Left lung (tissue), 10 donors: ENCODE results near the gene MAT2A. TPM values are rescaled to one million over a fixed set of nuclear protein-coding genes. Genes with fewer than 3 reads are reported as not detected.
A peak's percentile ranks its signal among the peaks of the same experiment; 100 is the strongest.

ENCODE experiments used
- ATAC-seq: fragments of 200-7000 bp; cut with Tn5 transposase; one replicate; pipeline ENCODE4 v1.9.1; 2020; ENCODE audit warnings: moderate library complexity
- DNase-seq, 4 donors: peaks; one replicate each; pipeline ENCODE4 v3.0.0-alpha.2; 2013 to 2020
- H3K27ac ChIP-seq, 2 donors: fragments of 200-600 bp; sonication (generic) in 1 of 2; one replicate each; pipeline versions ENCODE4 v1.5.0 to v1.8.0; 2020 to 2021
- H3K27me3 ChIP-seq, 2 donors: fragments of 200-600 bp; sonication (generic) in 1 of 2; one replicate each; pipeline versions ENCODE4 v1.5.0 to v1.8.0; 2020 to 2021
- H3K36me3 ChIP-seq, 2 donors: fragments of 200-600 bp; sonication (generic) in 1 of 2; one replicate each; pipeline versions ENCODE4 v1.5.0 to v1.8.0; 2020 to 2021
- H3K4me1 ChIP-seq, 2 donors: fragments of 200-600 bp; one replicate each; pipeline ENCODE4 v1.8.0; 2021
- H3K4me3 ChIP-seq, 2 donors: fragments of 200-600 bp; sonication (generic) in 1 of 2; one replicate each; pipeline versions ENCODE4 v1.5.0 to v1.8.0; 2020 to 2021; ENCODE audit warnings: mild to moderate bottlenecking in 1 of 2
- H3K9me3 ChIP-seq, 2 donors: fragments of 200-600 bp; sonication (generic) in 1 of 2; one replicate each; pipeline versions ENCODE4 v1.5.0 to v1.8.0; 2020 to 2021
- CTCF ChIP-seq, 2 donors: fragments of 200-600 bp; sonication (generic) in 1 of 2; IDR thresholded peaks; one replicate each; pipeline versions ENCODE4 v1.5.0 to v1.8.0; 2021; ENCODE audit warnings: antibody characterized with exemption in 2 of 2
- intact Hi-C, 2 donors: fragments of 100-400 bp; cut with DNase I; formaldehyde crosslinking; loops; one replicate each; pipeline versions ENCODE4 v1.11.2 to v1.14.2; 2022
- polyA plus RNA-seq, 6 donors: library from polyadenylated mRNA; unstranded; fragments of 120-200 nt; gene quantifications; one replicate each; pipeline ENCODE4 v1.2.1, GENCODE V29; 2013; ENCODE audit not compliant: insufficient read length in 6 of 6
- total RNA-seq, 2 donors: library from RNA; stranded (reverse); fragmentation: NEBNext Ultra II Directional; extraction: Animal tissue kit (Norgen Biotek cat#: 25700); gene quantifications; one replicate each; pipeline ENCODE4 v1.2.1, GENCODE V29; 2021
- donor health status: DM: no; HTN: yes; CAD: no.
- donor health status: DM: no; HTN: no; CAD: no.

Gene MAT2A
- total and polyA plus RNA-seq, 8 donors = 135 to 341 (median 295) TPM

- Histone ChIP-seq H3K27ac (no peak overlapping the region), H3K27me3 (no peaks in the 10 kb centered on the region), H3K4me1 (peaks cover 11 to 39% of the 10 kb centered on the region in 2 donors), H3K9me3 (no peaks in the 10 kb centered on the region), H3K4me3 (no peak overlapping the region), H3K36me3 (no peaks in the 10 kb centered on the region)
- no peak for TF ChIP-seq CTCF (IDR thresholded peaks at IDR 0.05)
- intact Hi-C loops = no loop called here
- ATAC-seq = no peak
- DNase-seq = no peak
Measured at GRCh38 chr2:85503851-85504777, 34.9 kb upstream of the MAT2A start.

- no peaks in the 10 kb centered on the region for H3K9me3 ChIP-seq
- DNase-seq (no peak), ATAC-seq (peak; percentile 63)
- H3K4me1 ChIP-seq = peaks cover 6 to 32% of the 10 kb centered on the region in 2 donors
- no peak overlapping the region for H3K4me3 ChIP-seq
- no peaks in the 10 kb centered on the region for H3K36me3 ChIP-seq
- no peaks in the 10 kb centered on the region for H3K27me3 ChIP-seq
- peak overlapping the region in 1 of 2 donors; percentile 48 for H3K27ac ChIP-seq
- TF ChIP-seq CTCF (IDR thresholded peaks at IDR 0.05) = no peak
- intact Hi-C loops = no loop called here
Measured at GRCh38 chr2:85504778-85505261, 34.1 kb upstream of the MAT2A start.

GRCh38 chr2:85505551-85506238 is 33.3 kb upstream of the MAT2A start:
- Histone ChIP-seq H3K4me3 (no peak overlapping the region), H3K36me3 (no peaks in the 10 kb centered on the region), H3K27me3 (no peaks in the 10 kb centered on the region), H3K9me3 (no peaks in the 10 kb centered on the region), H3K27ac (no peak overlapping the region), H3K4me1 (peaks cover 6 to 26% of the 10 kb centered on the region in 2 donors)
- DNase-seq = no peak
- intact Hi-C loops = no loop called here
- no peak for ATAC-seq
- TF ChIP-seq CTCF (IDR thresholded peaks at IDR 0.05) = no peak

- ATAC-seq (no peak), DNase-seq (peak in 1 of 4 donors; percentile 25)
- H3K27me3 ChIP-seq = no peaks in the 10 kb centered on the region
- intact Hi-C loops = no loop called here
- no peak for TF ChIP-seq CTCF (IDR thresholded peaks at IDR 0.05)
- H3K4me3 ChIP-seq = no peak overlapping the region
- H3K4me1 ChIP-seq = peaks cover 10 to 23% of the 10 kb centered on the region in 2 donors
- no peaks in the 10 kb centered on the region for H3K9me3 ChIP-seq
- no peaks in the 10 kb centered on the region for H3K36me3 ChIP-seq
- H3K27ac ChIP-seq = peak overlapping the region in 1 of 2 donors; percentile 26
Measured at GRCh38 chr2:85506768-85507181, 32.2 kb upstream of the MAT2A start.
